ENCODE data around the gene NUCB2.

Gene NUCB2

DNA sequence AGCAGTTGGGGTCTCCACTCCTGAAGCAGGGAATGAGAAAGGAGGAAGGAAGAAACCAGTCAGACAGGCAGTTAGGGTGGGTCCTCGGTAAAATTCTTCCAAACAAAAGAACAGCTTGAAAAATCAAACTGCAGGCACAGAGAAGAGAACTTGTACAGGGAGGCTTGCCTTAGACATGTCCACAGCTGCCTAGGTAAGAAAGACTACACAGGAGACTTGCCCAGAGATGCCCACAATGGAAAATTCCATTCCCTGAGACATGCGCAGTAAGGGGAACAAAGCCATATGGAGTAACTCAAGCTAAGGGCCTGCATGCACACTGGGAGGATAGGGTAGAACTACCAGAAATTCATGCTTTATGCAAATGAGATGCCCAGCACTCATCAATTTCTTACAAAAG is 102.1 kb downstream of the NUCB2 start:
- FAIRE-seq, result no peak

DNA sequence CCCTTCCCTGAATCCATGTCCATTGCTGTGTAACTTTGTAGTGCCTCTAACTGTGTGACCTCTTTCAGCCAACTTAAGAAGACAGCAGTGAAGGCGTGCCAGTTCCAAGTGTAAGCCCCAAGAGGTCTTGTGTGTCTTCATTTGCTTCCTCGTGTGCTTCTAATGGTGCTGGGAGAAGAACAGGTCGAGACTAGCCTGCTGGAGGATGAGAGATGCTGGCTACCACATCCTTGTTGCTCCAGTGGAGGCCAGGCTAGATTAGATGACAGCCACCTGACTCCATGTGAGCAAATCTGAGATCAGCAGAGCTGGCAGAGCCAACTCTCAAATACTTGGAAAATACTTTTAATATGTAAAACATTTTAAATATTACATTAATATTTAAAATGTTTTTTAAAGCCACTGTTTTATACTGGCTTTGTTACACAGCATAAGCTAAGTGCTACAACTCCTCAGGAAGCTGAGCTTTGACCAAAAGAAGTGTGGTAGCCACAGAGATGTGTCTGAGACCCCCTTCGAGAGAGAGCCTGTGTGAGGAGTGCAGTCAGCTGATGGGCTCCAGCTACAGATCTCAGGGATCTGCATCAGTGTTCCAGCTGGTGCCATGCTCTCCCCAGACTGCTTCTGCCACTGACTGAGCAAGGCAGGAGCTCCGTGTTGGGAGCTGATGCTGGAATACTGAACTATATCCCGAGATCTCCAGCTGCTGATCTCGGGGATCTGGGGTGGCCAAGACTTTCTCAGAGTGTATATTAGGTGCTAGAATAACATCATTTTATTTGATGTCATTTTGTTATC is 103.0 kb downstream of the NUCB2 start:
- FAIRE-seq (no peak), DNase-seq (ENCODE audit: insufficient read length, low spot score) (no peak)

More for the DNA sequence above, 102.1 kb downstream of the NUCB2 start:
- no peak for DNase-seq (ENCODE audit: insufficient read length, low spot score)

DNA sequence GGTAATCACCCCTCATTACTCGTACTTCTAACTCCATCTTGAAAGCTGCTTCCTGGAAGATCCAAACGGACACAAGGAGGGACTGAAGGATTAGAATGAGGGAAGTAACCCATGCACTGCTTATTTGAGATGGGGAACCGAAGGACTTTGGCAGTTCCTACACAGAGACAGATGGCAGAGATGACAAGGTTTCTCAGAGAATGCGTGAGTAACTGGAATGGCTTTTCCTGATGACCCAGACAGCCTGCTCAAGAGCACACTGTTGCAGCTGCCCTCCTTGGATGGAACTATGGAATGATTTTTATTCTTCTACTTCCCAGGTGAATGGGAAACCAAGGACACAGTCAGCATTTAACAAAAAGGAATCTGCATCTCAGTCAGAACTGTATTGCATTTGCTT is 104.6 kb downstream of the NUCB2 start:
- DNase-seq (ENCODE audit: insufficient read length, low spot score), result no peak
- no peak for FAIRE-seq
